Loucy (cell line): ENCODE results near the gene ACOXL.

ENCODE experiments used
- H2AFZ ChIP-seq: fragments of 200-600 bp; sonication (generic); 2 replicates; pipeline ENCODE4 v1.6.0; 2016; ENCODE audit warnings: antibody characterized with exemption, mild to moderate bottlenecking, low read length, moderate library complexity
- H3F3A ChIP-seq: fragments of 200-600 bp; 2 replicates; pipeline ENCODE4 v1.6.0; 2016; ENCODE audit warnings: antibody characterized with exemption, low read depth, mild to moderate bottlenecking
- H3K27me3 ChIP-seq: fragments of 200-600 bp; sonication (generic); 2 replicates; pipeline ENCODE4 v1.6.1; 2014; ENCODE audit warnings: low read length, mild to moderate bottlenecking; ENCODE audit not compliant: insufficient read depth, poor library complexity, severe bottlenecking
- H3K36me3 ChIP-seq: fragments of 200-600 bp; sonication (generic); 2 replicates; pipeline ENCODE4 v1.6.1; 2016; ENCODE audit warnings: low read length; ENCODE audit not compliant: insufficient read depth
- H3K4me1 ChIP-seq: fragments of 200-600 bp; sonication (generic); 2 replicates; pipeline ENCODE4 v1.5.1; 2014; ENCODE audit warnings: low read length, mild to moderate bottlenecking; ENCODE audit not compliant: insufficient read depth, poor library complexity, severe bottlenecking
- H3K4me2 ChIP-seq: fragments of 200-600 bp; sonication (generic); 2 replicates; pipeline ENCODE4 v1.6.0; 2014; ENCODE audit warnings: antibody characterized with exemption, low read length, low read depth, mild to moderate bottlenecking; ENCODE audit not compliant: poor library complexity, severe bottlenecking
- H3K4me3 ChIP-seq: fragments of 200-600 bp; sonication (generic); 2 replicates; pipeline ENCODE4 v1.5.1; 2014; ENCODE audit warnings: low read length, mild to moderate bottlenecking, mixed read lengths; ENCODE audit not compliant: poor library complexity, severe bottlenecking
- H3K79me2 ChIP-seq: fragments of 200-600 bp; sonication (generic); 2 replicates; pipeline ENCODE4 v1.6.1; 2014; ENCODE audit warnings: low read length; ENCODE audit not compliant: insufficient read depth
- H3K9ac ChIP-seq: fragments of 200-600 bp; sonication (generic); 2 replicates; pipeline ENCODE4 v1.6.0; 2014; ENCODE audit warnings: mild to moderate bottlenecking, low read depth, low read length, moderate library complexity; ENCODE audit not compliant: poor library complexity, severe bottlenecking
- H3K9me2 ChIP-seq: fragments of 200-600 bp; sonication (generic); replicated peaks from 2 replicates; pipeline ENCODE4 v1.6.1; 2016; ENCODE audit warnings: low read depth, low read length, mixed read lengths
- H3K9me3 ChIP-seq: fragments of 200-600 bp; sonication (generic); 2 replicates; pipeline ENCODE4 v1.6.1; 2014; ENCODE audit warnings: mild to moderate bottlenecking, antibody characterized with exemption, low read length, low read depth; ENCODE audit not compliant: insufficient read depth
- H4K20me1 ChIP-seq: fragments of 200-600 bp; sonication (generic); 2 replicates; pipeline ENCODE4 v1.6.0; 2014; ENCODE audit warnings: antibody characterized with exemption, low read length, mild to moderate bottlenecking; ENCODE audit not compliant: insufficient read depth, poor library complexity, severe bottlenecking
- EZH2phosphoT487 ChIP-seq: fragments of 200-600 bp; IDR thresholded peaks from 2 replicates; pipeline ENCODE4 v1.6.1; 2018; ENCODE audit warnings: antibody characterized with exemption, mild to moderate bottlenecking, moderate library complexity, borderline replicate concordance
- TF ChIP-seq, protein P1 (sequence below): fragments of 200-600 bp; sonication (generic); conservative IDR thresholded peaks from 2 replicates; pipeline ENCODE4 v1.5.1; 2014; ENCODE audit warnings: mild to moderate bottlenecking, antibody characterized with exemption, low read length

The ACOXL gene

DNA sequence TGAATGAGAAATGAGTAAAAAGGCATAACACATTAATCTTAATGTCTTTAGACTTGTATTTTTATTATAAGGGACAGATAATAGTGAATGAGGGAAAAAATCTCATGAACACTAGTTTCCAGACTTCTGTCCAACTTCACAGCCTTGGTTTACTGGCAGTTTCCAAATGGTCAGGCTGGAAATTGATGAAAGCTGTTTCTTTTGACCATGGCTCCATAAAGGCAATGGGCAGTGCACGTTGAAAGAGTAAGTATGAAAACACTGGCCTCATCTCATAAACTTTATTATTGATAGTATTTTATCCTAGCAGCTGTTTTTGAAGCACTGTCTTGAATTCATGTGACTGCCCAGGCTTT lies 411.4 kb downstream of the ACOXL start:
- Histone ChIP-seq H3K9me3 (no peaks in the 10 kb centered on the region), H3K4me1 (peaks cover 79% of the 10 kb centered on the region), H3K36me3 (peaks cover 4% of the 10 kb centered on the region; the same call in 1 of the 2 replicates), H3K9ac (no peak overlapping the region), H3K4me2 (no peak overlapping the region), H3K27me3 (no peaks in the 10 kb centered on the region), H3K79me2 (peaks cover 25% of the 10 kb centered on the region), H3F3A (no peaks in the 10 kb centered on the region), H3K9me2 (no peaks in the 10 kb centered on the region), H2AFZ (no peak overlapping the region), H3K4me3 (no peak overlapping the region), H4K20me1 (no peaks in the 10 kb centered on the region)
- TF ChIP-seq EZH2phosphoT487: no peak
- TF ChIP-seq, protein P1, sequence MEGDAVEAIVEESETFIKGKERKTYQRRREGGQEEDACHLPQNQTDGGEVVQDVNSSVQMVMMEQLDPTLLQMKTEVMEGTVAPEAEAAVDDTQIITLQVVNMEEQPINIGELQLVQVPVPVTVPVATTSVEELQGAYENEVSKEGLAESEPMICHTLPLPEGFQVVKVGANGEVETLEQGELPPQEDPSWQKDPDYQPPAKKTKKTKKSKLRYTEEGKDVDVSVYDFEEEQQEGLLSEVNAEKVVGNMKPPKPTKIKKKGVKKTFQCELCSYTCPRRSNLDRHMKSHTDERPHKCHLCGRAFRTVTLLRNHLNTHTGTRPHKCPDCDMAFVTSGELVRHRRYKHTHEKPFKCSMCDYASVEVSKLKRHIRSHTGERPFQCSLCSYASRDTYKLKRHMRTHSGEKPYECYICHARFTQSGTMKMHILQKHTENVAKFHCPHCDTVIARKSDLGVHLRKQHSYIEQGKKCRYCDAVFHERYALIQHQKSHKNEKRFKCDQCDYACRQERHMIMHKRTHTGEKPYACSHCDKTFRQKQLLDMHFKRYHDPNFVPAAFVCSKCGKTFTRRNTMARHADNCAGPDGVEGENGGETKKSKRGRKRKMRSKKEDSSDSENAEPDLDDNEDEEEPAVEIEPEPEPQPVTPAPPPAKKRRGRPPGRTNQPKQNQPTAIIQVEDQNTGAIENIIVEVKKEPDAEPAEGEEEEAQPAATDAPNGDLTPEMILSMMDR: no peak

DNA sequence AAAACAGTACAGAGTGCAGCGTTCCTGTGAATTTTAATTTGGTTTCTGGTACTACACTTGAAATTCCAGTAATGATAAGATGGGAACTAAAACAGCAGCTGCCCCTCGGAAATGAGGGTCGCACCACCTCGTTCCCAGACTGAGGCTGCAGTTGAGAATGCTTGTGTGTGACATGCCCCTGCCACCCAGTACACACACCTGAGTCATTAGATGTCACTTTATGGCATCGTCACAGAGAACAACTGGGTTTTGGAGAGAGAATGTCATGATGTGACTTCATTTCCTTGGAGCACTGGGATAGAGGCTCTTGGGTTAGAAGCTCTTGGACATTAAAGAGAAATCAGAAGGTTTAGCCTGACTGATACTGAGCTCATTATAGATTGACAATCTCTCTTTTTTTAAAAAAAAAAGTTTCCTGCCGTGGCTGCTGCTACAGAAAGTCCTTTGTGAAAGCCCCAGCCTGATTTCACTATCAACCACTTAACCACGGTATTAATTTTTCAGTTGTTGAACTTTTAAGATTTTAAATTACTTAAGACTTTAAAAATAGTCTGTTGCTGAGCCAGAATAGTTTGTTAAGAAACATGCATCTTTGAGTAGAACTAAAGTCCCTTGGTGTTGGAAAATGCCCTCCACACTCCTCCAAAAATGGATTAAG lies 412.9 kb downstream of the ACOXL start:
- Histone ChIP-seq H3K9me3 (no peaks in the 10 kb centered on the region), H3K79me2 (peaks cover 17% of the 10 kb centered on the region), H3F3A (no peaks in the 10 kb centered on the region), H3K4me1 (peaks cover 75% of the 10 kb centered on the region), H3K9ac (peak overlapping the region; percentile 1), H4K20me1 (no peaks in the 10 kb centered on the region), H3K9me2 (no peaks in the 10 kb centered on the region), H3K4me2 (peak overlapping the region; percentile 47), H2AFZ (no peak overlapping the region), H3K27me3 (no peaks in the 10 kb centered on the region), H3K36me3 (peaks cover 2% of the 10 kb centered on the region; the same call in 1 of the 2 replicates), H3K4me3 (peak overlapping the region; percentile 10)
- TF ChIP-seq, protein P1: no peak
- no peak for TF ChIP-seq EZH2phosphoT487

DNA sequence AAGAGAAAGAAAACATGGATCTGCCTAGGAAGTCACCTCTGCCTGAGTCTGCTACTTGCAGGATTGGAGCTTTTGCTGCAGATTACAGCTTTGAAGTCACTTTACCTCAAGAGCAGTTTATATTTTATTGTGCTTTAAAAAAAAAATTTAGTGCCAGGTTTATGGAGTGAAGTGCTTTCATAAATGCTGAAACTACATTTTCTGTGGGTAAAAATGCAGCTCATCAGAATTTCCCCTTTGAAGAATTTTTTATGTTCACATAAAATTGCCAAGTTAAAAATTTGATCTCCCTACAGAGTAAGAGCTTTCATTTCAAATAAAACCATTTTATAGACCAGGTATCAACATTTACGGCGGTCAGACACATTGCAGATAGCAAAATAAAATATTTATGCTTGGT lies 413.6 kb downstream of the ACOXL start:
- Histone ChIP-seq H3K36me3 (peaks cover 9% of the 10 kb centered on the region; the same call in 1 of the 2 replicates), H3K4me1 (peaks cover 75% of the 10 kb centered on the region), H3K27me3 (no peaks in the 10 kb centered on the region), H3K79me2 (peaks cover 15% of the 10 kb centered on the region; the same call in 1 of the 2 replicates), H3K4me2 (peak overlapping the region; percentile 47), H3K9me3 (no peaks in the 10 kb centered on the region), H2AFZ (no peak overlapping the region), H3F3A (no peaks in the 10 kb centered on the region), H3K9me2 (no peaks in the 10 kb centered on the region), H3K4me3 (peak overlapping the region; percentile 10), H4K20me1 (no peaks in the 10 kb centered on the region), H3K9ac (peak overlapping the region; percentile 1)
- no peak for TF ChIP-seq EZH2phosphoT487
- TF ChIP-seq, protein P1: no peak
